Ramos (cell line): ENCODE measurements around the gene CDV3.
"Not testable (repeated sequence)": the region's sequence is repeated elsewhere in the genome, so short reads cannot be mapped to it uniquely, and the experiment has no call there.

Experiments used
- in situ Hi-C: fragments of 300-500 bp; cut with MboI; formaldehyde crosslinking; loops from one replicate; pipeline ENCODE4 v1.14.3; 2022; ENCODE audit warnings: low sequenced_read_pairs; ENCODE audit not compliant: unreplicated experiment

CDV3 gene, protein sequence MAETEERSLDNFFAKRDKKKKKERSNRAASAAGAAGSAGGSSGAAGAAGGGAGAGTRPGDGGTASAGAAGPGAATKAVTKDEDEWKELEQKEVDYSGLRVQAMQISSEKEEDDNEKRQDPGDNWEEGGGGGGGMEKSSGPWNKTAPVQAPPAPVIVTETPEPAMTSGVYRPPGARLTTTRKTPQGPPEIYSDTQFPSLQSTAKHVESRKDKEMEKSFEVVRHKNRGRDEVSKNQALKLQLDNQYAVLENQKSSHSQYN

GRCh38 chr3:133573629-133574194 is at the start of gene CDV3:
Gene CDV3, plus strand, starts transcription at chr3:133573686. Its CDS starts 359 bp downstream, at chr3:133574045.
- in situ Hi-C loops = loop anchor here (5.0 to 10.0 kb wide), 2 partner anchors 81 to 109 kb away; no protein-coding TSS in a partner anchor

- in situ Hi-C loops = not testable (repeated sequence)
Measured at GRCh38 chr3:133523758-133524157, 49.7 kb upstream of the CDV3 start.

GRCh38 chr3:133525435-133525834 is 48.1 kb upstream of the CDV3 start:
- in situ Hi-C loops = no loop called here

GRCh38 chr3:133527081-133527715 is 46.3 kb upstream of the CDV3 start:
- in situ Hi-C loops = no loop called here

DNA sequence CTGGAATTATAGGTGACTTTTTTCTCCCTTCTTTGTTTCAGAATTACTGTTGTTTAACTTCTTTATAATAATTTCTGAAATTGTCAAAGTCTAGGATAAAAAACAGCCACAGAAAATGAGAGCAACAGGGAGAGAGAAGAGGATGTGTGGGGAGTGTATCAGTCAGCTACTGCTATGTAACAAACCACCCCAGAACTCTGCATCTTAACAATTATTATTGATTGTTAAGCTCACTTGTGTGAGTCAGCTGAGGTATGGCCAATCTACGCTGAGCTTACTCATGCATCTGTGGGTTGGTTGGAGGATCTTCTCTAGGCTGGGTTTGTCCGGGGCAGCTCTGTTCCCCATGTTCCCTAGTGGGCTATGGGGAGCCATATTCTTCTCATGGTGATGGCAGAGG is 43.7 kb upstream of the CDV3 start:
- in situ Hi-C loops = no loop called here

DNA sequence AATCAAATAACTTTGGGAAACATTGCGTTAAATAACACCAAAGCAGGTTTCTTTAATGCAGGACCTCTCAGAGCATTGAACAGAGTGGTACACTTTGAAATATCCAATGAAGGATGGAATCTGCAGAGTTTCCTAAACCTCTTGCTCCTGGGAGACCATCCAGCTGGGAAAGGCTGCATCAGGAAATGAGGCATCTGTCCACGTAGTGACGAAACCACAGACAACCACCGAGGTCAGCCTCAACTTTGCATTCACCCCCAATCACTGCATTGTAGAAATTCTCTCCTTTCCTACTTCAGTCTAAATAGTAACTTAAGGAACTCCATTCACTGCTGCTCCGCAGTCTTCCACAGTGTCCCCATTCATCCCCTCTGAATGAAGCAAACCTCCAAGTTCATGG is 41.5 kb upstream of the CDV3 start:
- in situ Hi-C loops = no loop called here

DNA sequence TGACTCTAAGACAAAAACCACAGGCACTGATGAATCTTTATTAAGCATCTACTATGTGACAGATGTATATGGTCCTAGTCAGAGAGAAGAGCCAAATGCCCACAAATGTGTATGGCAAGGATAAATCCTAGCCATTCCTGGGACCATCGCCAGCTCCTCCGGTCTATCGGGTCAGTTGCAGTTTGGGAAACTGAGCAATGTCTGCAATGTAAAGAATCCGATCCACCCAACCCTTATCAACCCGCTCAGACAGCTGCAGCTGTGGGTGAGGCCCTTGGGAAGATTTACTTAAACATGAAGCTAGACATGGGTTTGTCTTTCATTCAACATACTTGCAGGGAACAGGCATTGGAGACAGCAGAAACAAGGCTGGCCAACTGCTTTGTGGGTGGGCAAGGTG is 40.5 kb upstream of the CDV3 start:
- in situ Hi-C loops = no loop called here

- in situ Hi-C loops = no loop called here
Measured at GRCh38 chr3:133535971-133536881, 37.3 kb upstream of the CDV3 start.

DNA sequence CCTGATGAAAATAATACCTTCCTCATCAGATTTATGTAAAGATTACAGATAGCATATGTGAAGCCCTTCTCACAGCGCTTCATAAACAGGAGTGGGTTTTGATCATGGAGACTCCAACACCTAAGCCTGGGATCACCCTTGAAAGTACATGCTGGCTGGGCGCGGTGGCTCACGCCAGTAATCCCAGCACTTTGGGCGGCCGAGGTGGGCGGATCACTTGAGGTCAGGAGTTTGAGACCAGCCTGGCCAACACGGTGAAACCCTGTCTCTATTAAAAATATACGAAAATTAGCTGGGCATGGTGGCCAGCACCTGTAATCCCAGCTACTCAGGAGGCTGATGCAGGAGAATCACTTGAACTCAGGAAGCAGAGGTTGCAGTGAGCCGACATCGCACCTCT is 36.4 kb upstream of the CDV3 start:
- in situ Hi-C loops = not testable (repeated sequence)

- in situ Hi-C loops = no loop called here
Measured at GRCh38 chr3:133538154-133538553, 35.3 kb upstream of the CDV3 start.

DNA sequence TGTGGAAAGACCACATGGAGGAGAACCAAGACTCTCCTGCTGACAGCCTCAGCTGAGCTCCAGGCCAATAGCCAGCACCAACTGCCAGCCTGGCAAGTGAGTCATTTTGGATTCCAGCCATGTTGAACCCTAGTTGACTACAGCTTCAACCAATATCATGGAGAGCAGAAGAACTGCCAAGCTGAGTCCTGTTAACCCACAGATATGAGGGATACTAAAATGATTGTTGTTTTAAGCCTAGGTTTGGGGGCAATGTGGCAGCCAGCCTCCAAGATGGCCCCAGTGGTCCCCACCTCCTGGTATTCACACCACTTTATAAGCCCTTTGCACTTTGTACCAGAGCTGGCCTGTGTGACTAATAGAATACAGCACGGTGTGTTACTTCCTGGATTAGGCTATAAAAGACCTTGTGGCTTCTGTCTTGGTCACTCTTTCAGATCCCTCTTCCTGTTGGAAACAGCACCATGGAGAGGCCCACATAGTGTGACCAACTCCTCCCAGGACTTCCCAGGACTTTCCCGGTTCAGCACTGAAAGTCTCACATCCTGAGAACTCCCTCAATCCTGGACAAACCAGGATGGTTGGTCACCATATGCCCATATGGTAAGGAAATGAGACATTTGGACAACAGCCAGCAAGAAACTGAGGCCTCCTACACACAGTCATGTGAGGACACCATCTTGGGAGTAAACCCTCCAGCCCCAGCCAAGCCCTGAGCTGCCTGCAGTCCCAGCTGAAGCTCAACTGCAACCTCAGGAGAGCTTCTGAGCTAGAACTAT is 32.4 kb upstream of the CDV3 start:
- in situ Hi-C loops = no loop called here

GRCh38 chr3:133542871-133543270 is 30.6 kb upstream of the CDV3 start:
- in situ Hi-C loops = no loop called here

GRCh38 chr3:133544983-133545382 is 28.5 kb upstream of the CDV3 start:
- in situ Hi-C loops = not testable (repeated sequence)

DNA sequence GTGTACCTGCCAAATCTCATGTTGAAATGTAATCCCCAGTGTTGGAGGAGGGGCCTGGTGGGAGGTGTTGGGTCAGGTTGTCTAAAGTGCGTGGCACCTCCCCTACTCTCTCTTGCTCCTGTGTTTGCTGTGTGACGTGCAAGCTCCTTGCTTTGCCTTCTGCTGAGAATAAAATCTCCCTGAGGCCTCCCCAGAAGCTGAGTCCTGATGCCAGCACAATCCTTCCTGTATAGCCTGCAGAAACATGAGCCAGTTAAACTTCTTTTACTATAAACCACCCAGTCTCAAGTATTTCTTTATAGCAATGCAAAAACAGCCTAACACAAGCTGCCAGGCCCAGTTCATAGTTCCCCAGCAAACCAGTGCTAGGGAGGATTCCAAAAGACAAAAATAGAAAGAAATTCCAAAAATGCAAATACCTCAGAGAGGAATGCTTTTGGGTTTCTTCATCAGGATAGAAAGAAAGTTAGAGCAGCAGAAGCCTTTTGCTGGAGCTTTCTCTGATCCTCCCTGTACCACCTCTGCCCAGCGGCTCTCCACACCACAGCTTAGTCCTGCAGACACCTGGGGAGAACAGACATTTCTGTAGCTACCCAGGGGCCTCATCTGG is 25.9 kb upstream of the CDV3 start:
- in situ Hi-C loops = no loop called here

DNA sequence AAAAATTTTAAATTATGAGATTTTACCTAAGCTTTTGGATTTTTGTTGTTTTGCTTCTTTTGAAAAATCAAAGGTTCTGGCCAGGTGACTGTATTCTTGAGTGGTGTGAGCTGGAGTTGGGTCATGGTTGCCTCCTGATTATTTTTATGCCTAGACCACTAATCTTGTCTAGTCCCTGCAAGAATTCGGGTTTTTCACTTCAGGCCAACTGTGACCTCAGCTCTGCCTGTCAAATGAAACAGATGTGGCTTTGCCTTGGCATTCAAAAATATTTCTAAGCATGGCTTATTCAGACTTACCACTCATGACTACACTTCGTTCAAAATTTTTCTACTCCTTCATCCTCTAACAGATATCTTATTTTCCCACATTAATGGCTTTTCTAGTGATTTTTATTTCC is 25.4 kb upstream of the CDV3 start:
- in situ Hi-C loops = no loop called here

DNA sequence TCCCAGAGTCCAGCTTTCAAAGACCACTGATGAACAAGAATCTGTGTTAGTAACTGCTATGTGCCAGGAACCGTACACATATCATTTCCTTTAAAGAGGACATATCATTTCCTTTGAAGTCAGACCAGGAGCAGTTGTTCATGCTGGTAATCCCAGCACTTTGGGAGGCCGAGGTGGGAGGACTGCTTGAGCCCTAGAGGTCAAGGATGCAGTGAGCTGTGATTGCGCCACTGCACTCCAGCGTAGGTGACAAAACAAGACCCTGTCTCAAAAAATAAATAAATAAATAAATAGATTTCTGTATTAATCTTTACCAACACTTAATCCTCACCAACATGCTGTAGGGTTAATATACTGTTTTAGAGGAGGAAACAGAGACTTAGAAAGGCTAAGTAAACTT is 23.9 kb upstream of the CDV3 start:
- in situ Hi-C loops = no loop called here

DNA sequence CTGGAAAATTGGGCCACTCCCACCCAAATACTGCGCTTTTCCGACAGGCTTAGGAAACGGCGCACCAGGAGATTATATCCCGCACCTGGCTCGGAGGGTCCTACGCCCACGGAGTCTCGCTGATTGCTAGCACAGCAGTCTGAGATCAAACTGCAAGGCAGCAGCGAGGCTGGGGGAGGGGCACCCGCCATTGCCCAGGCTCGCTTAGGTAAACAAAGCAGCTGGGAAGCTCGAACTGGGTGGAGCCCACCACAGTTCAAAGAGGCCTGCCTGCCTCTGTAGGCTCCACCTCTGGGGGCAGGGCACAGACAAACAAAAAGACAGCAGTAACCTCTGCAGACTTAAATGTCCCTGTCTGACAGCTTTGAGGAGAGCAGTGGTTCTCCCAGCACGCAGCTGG is 21.9 kb upstream of the CDV3 start:
- in situ Hi-C loops = not testable (repeated sequence)

DNA sequence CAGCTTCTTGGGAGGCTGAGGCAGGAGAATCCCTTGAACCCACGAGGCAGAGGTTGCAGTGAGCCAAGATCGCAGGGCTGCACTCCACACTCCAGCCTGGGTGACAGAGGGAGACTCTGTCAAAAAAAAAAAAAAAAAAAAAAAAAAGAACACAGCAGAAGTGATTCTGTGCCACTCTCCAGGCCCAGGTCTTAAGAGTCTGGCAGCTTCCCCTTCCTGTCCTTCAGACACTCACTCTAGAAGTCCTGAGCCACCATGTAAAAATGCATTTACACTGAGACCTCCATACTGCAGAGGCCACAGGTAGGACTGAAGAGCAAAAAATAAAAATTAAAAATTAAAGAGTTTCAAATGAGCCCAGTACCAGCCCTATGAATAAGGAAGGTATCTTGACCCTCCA is 11.8 kb upstream of the CDV3 start:
- in situ Hi-C loops = no loop called here

DNA sequence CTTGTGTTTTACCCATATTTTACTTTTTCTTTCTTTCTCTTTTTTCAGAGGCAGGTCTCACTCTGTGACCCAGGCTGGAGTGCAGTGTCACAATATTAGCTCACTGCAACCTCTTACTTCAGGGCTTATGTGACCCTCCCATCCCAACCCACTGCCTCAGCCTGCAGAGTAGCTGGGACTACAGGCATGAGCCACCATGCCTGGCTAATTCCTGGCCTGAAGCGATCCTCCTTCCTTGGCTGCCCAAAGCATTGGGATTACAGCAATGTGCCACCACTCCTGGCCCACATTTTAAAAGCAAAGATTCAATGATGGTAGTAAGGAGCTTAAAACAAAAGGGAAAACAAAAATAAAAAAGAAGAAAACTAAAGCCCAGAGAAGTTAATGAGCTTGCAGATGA is 11.1 kb upstream of the CDV3 start:
- in situ Hi-C loops = no loop called here

DNA sequence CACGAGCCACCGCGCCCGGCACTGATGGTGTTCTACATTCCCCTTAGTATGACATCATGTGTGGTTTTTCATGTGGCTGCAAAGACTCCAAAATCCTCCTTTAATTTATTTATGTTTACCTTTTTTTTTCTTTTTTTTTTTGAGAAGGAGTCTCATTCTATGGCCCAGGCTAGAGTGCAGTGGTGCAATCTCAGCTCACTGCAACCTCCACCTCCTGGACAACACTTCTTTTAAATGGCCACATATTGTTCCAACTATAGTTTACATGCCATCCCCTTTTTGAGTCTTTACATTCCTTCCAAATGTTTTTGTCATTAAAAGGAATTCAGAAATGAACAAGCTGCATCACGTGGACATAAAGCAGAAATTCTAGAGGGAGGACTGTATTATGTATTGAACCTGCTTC is 10.3 kb upstream of the CDV3 start:
- in situ Hi-C loops = no loop called here
